MM.1S (cell line): ENCODE measurements around the gene OR9G1.

Experiments used
- EZH2 ChIP-seq: fragments of 300-600 bp; sonication (generic); optimal IDR thresholded peaks from 2 replicates; pipeline ENCODE3; 2017; ENCODE audit warnings: low read depth, mild to moderate bottlenecking, antibody characterized with exemption, low read length, mixed read lengths
- EZH2phosphoT487 ChIP-seq: fragments of 300-600 bp; sonication (generic); IDR thresholded peaks from 2 replicates; pipeline ENCODE4 v1.6.1; 2018; ENCODE audit warnings: antibody characterized with exemption, low read length
- TF ChIP-seq, protein P1 (sequence below): fragments of 300-600 bp; sonication (generic); IDR thresholded peaks from 2 replicates; pipeline ENCODE4 v1.5.1; 2016; ENCODE audit warnings: antibody characterized with exemption, low read length, mixed read lengths

GRCh38 chr11:56748597-56748996, 49.7 kb downstream of the OR9G1 start, which contains the start of gene OR9G4:
- TF ChIP-seq, protein P1, sequence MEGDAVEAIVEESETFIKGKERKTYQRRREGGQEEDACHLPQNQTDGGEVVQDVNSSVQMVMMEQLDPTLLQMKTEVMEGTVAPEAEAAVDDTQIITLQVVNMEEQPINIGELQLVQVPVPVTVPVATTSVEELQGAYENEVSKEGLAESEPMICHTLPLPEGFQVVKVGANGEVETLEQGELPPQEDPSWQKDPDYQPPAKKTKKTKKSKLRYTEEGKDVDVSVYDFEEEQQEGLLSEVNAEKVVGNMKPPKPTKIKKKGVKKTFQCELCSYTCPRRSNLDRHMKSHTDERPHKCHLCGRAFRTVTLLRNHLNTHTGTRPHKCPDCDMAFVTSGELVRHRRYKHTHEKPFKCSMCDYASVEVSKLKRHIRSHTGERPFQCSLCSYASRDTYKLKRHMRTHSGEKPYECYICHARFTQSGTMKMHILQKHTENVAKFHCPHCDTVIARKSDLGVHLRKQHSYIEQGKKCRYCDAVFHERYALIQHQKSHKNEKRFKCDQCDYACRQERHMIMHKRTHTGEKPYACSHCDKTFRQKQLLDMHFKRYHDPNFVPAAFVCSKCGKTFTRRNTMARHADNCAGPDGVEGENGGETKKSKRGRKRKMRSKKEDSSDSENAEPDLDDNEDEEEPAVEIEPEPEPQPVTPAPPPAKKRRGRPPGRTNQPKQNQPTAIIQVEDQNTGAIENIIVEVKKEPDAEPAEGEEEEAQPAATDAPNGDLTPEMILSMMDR: no peak
- TF ChIP-seq EZH2 (no peak), EZH2phosphoT487 (no peak)
